ENCODE results near the gene BTBD9. TPM values are rescaled to one million over a fixed set of nuclear protein-coding genes. Genes with fewer than 3 reads are reported as not detected.
"Not testable (repeated sequence)": the region's sequence is repeated elsewhere in the genome, so short reads cannot be mapped to it uniquely, and the experiment has no call there.

The BTBD9 gene
- total RNA-seq, 2 donors from 2014 or later = 14.2 to 18.2 TPM

DNA sequence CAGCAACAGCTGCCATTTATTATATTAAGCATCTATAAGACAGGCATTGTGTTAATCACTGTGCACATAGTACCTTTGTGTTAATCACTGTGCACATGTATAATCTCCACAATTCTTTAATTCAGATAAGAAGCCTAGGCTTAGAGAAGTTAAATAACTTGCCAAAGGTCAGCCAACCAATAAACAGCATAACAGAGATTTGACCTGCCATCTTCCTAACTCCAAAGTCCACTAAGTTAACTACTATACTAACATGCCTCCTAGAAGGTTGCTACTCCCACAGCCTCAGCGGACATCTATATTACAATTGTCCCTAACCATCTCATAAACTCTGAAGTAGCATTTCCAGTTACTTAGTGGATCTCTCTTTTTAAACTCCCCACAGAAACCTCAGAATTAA is 3.7 kb downstream of the BTBD9 start:
- H3K4me1 ChIP-seq = peaks cover 0 to 36% of the 10 kb centered on the region in 2 donors
- no peak overlapping the region for H3K27ac ChIP-seq
- TF ChIP-seq, protein P1, sequence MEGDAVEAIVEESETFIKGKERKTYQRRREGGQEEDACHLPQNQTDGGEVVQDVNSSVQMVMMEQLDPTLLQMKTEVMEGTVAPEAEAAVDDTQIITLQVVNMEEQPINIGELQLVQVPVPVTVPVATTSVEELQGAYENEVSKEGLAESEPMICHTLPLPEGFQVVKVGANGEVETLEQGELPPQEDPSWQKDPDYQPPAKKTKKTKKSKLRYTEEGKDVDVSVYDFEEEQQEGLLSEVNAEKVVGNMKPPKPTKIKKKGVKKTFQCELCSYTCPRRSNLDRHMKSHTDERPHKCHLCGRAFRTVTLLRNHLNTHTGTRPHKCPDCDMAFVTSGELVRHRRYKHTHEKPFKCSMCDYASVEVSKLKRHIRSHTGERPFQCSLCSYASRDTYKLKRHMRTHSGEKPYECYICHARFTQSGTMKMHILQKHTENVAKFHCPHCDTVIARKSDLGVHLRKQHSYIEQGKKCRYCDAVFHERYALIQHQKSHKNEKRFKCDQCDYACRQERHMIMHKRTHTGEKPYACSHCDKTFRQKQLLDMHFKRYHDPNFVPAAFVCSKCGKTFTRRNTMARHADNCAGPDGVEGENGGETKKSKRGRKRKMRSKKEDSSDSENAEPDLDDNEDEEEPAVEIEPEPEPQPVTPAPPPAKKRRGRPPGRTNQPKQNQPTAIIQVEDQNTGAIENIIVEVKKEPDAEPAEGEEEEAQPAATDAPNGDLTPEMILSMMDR (IDR thresholded peaks at IDR 0.05) = no peak
- no peaks in the 10 kb centered on the region for H3K27me3 ChIP-seq
- no peak overlapping the region for H3K4me3 ChIP-seq
- H3K9me3 ChIP-seq = no peaks in the 10 kb centered on the region
- no peak for DNase-seq (ENCODE audit: low spot score)
- no peaks in the 10 kb centered on the region for H3K36me3 ChIP-seq

DNA sequence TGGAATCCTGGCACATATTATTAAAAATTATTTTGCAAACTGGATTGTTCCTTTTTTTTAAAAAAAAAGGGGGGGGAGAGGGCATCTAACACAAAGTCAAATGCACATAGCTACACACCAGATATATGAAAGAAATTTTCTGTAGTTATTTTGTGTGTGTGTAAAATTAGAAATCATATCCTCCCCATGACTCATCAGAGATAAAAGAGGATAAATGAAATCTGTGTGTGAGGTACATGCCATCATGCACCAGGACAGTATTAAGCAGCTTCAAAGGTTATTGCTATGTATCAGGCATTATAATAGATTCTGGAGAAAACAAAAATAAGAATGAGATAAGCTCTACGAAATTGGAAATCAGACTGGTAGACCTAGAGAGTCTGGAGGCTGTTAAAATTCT is 5.2 kb downstream of the BTBD9 start:
- Histone ChIP-seq H3K4me1 (peaks cover 0 to 29% of the 10 kb centered on the region in 2 donors), H3K4me3 (no peak overlapping the region), H3K9me3 (no peaks in the 10 kb centered on the region), H3K27me3 (no peaks in the 10 kb centered on the region), H3K27ac (peak overlapping the region; percentile 13 to 52), H3K36me3 (no peaks in the 10 kb centered on the region)
- DNase-seq (ENCODE audit: low spot score) = no peak
- TF ChIP-seq, protein P1 (IDR thresholded peaks at IDR 0.05) = no peak

DNA sequence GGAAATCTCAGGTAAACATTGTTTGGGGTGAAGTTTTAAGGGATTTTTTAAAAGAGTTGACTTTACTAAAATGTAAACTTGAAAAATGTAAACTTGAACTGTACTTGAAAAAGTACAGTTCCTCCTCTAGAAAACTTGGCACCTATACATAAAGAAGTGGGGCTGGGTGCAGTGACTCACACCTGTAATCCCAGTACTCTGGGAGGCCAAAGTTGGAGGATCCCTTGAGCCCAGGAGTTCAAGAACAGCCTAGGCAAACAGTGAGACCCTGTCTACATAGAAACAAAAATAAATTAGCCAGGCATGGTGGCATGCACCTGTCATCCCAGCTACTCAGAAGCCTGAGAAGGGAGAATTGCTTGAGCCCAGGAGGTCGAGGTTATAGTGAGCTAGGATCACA is 7.2 kb downstream of the BTBD9 start:
- TF ChIP-seq, protein P1 (IDR thresholded peaks at IDR 0.05) = no peak
- H3K4me1 ChIP-seq = peaks cover 0 to 19% of the 10 kb centered on the region in 2 donors
- no peaks in the 10 kb centered on the region for H3K36me3 ChIP-seq

DNA sequence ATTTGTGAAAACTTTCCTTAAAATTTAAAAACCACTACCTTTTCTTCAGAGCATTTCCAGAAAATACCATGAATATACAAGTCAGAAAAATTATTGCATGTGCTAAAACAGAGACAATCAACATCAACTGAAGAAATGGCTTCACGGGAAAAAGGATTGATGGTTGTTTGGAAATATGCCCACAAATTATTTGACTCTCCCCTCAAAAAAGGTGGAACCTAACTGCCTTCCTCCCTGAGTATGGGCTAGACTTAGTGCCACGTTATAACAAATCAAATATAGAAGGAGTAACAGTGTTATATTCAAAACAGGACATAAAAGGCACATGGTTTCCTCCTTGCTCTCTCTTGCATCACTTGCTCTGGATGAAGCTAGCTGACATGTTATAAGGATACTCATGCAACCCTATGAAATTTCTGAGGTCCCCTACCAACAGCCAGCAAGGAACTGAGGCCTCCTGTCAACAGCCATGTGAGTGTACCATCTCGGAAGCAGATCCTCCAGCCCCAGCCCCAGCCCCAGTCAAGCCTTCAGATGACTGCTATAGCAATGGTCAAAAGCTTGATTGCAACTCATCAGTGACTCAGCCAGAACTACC is 8.4 kb downstream of the BTBD9 start:
- TF ChIP-seq, protein P1 (IDR thresholded peaks at IDR 0.05) = no peak
- H3K4me3 ChIP-seq = no peak overlapping the region
- H3K27ac ChIP-seq = no peak overlapping the region
- DNase-seq (ENCODE audit: low spot score) = no peak
- H3K9me3 ChIP-seq = no peaks in the 10 kb centered on the region
- peaks cover 0 to 19% of the 10 kb centered on the region in 2 donors for H3K4me1 ChIP-seq
- H3K27me3 ChIP-seq = no peaks in the 10 kb centered on the region
- H3K36me3 ChIP-seq = no peaks in the 10 kb centered on the region

More for the DNA sequence above, 7.2 kb downstream of the BTBD9 start:
- Histone ChIP-seq H3K27ac (no peak overlapping the region), H3K9me3 (no peaks in the 10 kb centered on the region), H3K4me3 (no peak overlapping the region), H3K27me3 (no peaks in the 10 kb centered on the region)
- DNase-seq (ENCODE audit: low spot score) = no peak

DNA sequence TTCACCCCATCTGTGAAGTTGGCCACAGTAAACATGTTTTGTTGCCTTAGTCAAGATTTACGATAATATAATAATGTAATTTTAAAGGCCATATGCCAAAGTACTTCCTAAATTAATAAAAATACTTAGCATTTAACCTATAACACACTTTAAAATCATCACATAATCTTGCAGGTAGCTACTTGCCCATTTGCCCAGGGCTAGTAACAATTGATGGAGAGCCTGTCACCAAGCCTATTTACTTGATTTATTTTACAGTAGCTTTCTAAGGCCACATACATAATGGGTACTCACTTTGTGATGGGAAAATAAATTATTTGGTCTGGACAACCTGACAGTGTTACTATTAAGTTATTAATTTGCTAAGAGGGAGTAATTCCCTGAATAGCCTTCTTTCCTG is 14.5 kb downstream of the BTBD9 start:
- no peaks in the 10 kb centered on the region for H3K4me1 ChIP-seq
- H3K27ac ChIP-seq = no peak overlapping the region
- TF ChIP-seq, protein P1 (IDR thresholded peaks at IDR 0.05) = no peak
- no peak for DNase-seq (ENCODE audit: low spot score)
- H3K36me3 ChIP-seq = no peaks in the 10 kb centered on the region
- no peaks in the 10 kb centered on the region for H3K9me3 ChIP-seq
- H3K27me3 ChIP-seq = no peaks in the 10 kb centered on the region
- no peak overlapping the region for H3K4me3 ChIP-seq

DNA sequence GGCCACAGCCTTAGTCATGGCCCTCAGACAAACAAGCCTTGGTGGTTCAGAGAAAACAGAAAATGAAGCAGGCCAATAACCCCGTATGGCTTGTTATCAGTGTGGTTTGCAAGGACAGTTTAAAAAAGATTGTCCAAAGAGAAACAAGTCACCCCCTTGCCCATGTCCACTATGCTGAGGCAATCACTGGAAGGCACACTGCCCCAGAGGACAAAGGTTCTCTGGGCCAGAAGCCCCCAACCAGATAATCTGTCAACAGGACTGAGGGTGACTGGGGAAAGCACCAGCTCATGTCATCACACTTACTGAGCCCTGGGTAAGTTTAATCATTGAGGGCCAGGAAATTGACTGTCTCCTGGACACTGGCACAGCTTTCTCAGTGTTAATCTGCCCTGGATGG is 20.4 kb downstream of the BTBD9 start:
- H3K27ac ChIP-seq; H3K36me3 ChIP-seq; DNase-seq (ENCODE audit: low spot score); H3K9me3 ChIP-seq; H3K4me1 ChIP-seq; H3K4me3 ChIP-seq; H3K27me3 ChIP-seq: not testable (repeated sequence)

DNA sequence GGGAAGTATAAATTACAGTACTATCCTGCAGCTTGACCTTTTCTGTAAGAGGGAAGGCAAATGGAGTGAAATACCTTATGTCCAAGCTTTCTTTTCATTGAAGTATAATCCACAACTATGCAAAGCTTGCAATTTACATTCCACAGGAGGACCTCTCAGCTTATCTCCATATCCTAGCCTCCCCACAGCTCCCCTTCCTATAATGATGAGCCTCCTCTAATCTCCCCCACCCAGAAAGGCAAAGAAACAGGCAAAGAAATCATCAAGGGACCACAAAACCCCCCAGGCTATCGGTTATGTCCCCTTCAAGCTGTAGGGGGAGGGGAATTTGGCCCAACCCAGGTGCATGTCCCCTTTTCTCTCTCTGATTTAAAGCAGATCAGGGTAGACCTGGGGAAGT is 21.4 kb downstream of the BTBD9 start:
- not testable (repeated sequence) for H3K4me3 ChIP-seq; H3K36me3 ChIP-seq; H3K27ac ChIP-seq; DNase-seq (ENCODE audit: low spot score); H3K9me3 ChIP-seq; H3K27me3 ChIP-seq
- H3K4me1 ChIP-seq = peaks cover 0 to 12% of the 10 kb centered on the region in 2 donors

Data from right atrium auricular region (tissue), 2 donors.